ENCODE results near the gene CHD9. TPM values are rescaled to one million over a fixed set of nuclear protein-coding genes. Genes with fewer than 3 reads are reported as not detected.

Gene CHD9
- polyA plus RNA-seq, 3 donors, result 15.8 to 26.1 (median 22.5) TPM

DNA sequence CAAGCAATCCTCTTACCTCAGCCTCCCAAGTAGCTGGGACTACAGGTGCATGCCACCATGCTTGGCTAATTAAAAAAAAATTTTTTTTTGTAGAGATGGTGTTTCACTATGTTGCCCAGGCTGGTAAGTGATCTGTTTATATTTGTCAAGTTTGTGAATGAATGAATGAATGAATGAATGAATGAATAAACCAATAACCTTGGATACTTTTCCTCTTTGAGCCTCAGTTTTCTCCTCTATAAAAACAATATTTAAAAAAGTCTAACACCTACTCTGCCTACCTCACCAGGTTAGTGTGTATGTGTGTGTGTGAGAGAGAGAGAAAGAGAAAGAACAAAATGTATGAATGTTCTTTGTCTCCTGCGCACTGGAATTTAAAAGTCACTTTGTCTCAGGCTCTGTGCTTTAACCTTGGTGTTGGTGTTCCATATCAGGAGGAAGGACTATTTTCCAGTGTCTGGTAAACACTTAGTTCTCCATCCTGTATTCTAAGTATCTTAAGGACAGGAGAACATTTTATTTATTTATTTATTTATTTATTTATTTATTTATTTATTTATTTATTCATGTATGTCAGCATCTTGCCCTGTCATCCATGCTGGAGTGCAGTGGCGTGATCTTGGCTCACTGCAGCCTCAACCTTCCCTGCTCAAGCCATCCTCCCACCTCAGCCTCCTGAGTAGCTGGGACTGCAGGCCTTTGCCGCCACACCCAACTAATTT is 27.1 kb downstream of the CHD9 start:
- Mint-ChIP-seq H3K9me3 (no peaks in the 10 kb centered on the region), H3K4me3 (no peak overlapping the region), H3K4me1 (peaks cover 7% of the 10 kb centered on the region), H3K36me3 (peaks cover 5 to 14% of the 10 kb centered on the region in 2 donors), H3K27ac (no peak overlapping the region), H3K27me3 (ENCODE audit: low read depth in 3 of 3) (no peaks in the 10 kb centered on the region)
- H3K4me1 ChIP-seq (ENCODE audit: control insufficient read depth in 1 of 2, insufficient read depth in 2 of 2, low read length in 2 of 2), result peaks cover 8 to 10% of the 10 kb centered on the region in 2 donors
- H3K79me2 ChIP-seq (ENCODE audit: insufficient read depth, low read length), result no peaks in the 10 kb centered on the region
- WGBS (ENCODE audit: insufficient coverage), result no CpG with 5 or more reads among the region's 3 CpGs
- no peak overlapping the region for H2AFZ ChIP-seq (ENCODE audit: insufficient read depth, low read depth, low read length, poor library complexity, severe bottlenecking)
- no peak for DNase-seq
- intact Hi-C loops (cut with micrococcal nuclease), result no loop called here
- no peak overlapping the region for H3K9ac ChIP-seq (ENCODE audit: insufficient read depth, low read length, poor library complexity, severe bottlenecking)
- no peak overlapping the region for H3K27ac ChIP-seq (ENCODE audit: low read depth in 1 of 2, low read length in 2 of 2)
- TF ChIP-seq, protein P1, sequence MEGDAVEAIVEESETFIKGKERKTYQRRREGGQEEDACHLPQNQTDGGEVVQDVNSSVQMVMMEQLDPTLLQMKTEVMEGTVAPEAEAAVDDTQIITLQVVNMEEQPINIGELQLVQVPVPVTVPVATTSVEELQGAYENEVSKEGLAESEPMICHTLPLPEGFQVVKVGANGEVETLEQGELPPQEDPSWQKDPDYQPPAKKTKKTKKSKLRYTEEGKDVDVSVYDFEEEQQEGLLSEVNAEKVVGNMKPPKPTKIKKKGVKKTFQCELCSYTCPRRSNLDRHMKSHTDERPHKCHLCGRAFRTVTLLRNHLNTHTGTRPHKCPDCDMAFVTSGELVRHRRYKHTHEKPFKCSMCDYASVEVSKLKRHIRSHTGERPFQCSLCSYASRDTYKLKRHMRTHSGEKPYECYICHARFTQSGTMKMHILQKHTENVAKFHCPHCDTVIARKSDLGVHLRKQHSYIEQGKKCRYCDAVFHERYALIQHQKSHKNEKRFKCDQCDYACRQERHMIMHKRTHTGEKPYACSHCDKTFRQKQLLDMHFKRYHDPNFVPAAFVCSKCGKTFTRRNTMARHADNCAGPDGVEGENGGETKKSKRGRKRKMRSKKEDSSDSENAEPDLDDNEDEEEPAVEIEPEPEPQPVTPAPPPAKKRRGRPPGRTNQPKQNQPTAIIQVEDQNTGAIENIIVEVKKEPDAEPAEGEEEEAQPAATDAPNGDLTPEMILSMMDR (IDR thresholded peaks at IDR 0.05), result no peak
- no peak overlapping the region for H3K4me2 ChIP-seq (replicated peaks; ENCODE audit: extremely low read depth, low read length, poor library complexity, severe bottlenecking)
- peaks cover 5% of the 10 kb centered on the region for H4K20me1 ChIP-seq (ENCODE audit: insufficient read depth, low read length)
- H3K4me3 ChIP-seq (replicated peaks in 1 of 3; ENCODE audit: low read depth in 2 of 3, low read length in 3 of 3), result no peak overlapping the region
- H3K36me3 ChIP-seq (replicated peaks in 1 of 2; ENCODE audit: control insufficient read depth in 1 of 2, insufficient read depth in 2 of 2, low read length in 2 of 2), result no peaks in the 10 kb centered on the region
- H3K27me3 ChIP-seq (ENCODE audit: control insufficient read depth in 2 of 2, insufficient read depth in 2 of 2, low read length in 2 of 2), result no peaks in the 10 kb centered on the region
- no peaks in the 10 kb centered on the region for H3K9me3 ChIP-seq (replicated peaks in 1 of 2; ENCODE audit: control insufficient read depth in 1 of 2, insufficient read depth in 1 of 2, low read length in 2 of 2)

- no peak for DNase-seq
- peaks cover 5% of the 10 kb centered on the region for H4K20me1 ChIP-seq (ENCODE audit: insufficient read depth, low read length)
- TF ChIP-seq, protein P1 (IDR thresholded peaks at IDR 0.05), result no peak
- WGBS (ENCODE audit: insufficient coverage), result 85% methylated on average over 3 of the region's 4 CpGs
- Mint-ChIP-seq H3K4me3 (no peak overlapping the region), H3K27me3 (ENCODE audit: low read depth in 3 of 3) (no peaks in the 10 kb centered on the region), H3K9me3 (no peaks in the 10 kb centered on the region), H3K27ac (no peak overlapping the region), H3K4me1 (peaks cover 7% of the 10 kb centered on the region), H3K36me3 (peaks cover 5 to 13% of the 10 kb centered on the region in 2 donors)
- H3K27me3 ChIP-seq (ENCODE audit: control insufficient read depth in 2 of 2, insufficient read depth in 2 of 2, low read length in 2 of 2), result no peaks in the 10 kb centered on the region
- no peaks in the 10 kb centered on the region for H3K36me3 ChIP-seq (replicated peaks in 1 of 2; ENCODE audit: control insufficient read depth in 1 of 2, insufficient read depth in 2 of 2, low read length in 2 of 2)
- no peak overlapping the region for H2AFZ ChIP-seq (ENCODE audit: insufficient read depth, low read depth, low read length, poor library complexity, severe bottlenecking)
- no peaks in the 10 kb centered on the region for H3K79me2 ChIP-seq (ENCODE audit: insufficient read depth, low read length)
- H3K9ac ChIP-seq (ENCODE audit: insufficient read depth, low read length, poor library complexity, severe bottlenecking), result no peak overlapping the region
- no peaks in the 10 kb centered on the region for H3K9me3 ChIP-seq (replicated peaks in 1 of 2; ENCODE audit: control insufficient read depth in 1 of 2, insufficient read depth in 1 of 2, low read length in 2 of 2)
- no peak overlapping the region for H3K27ac ChIP-seq (ENCODE audit: low read depth in 1 of 2, low read length in 2 of 2)
- peaks cover 8 to 10% of the 10 kb centered on the region in 2 donors for H3K4me1 ChIP-seq (ENCODE audit: control insufficient read depth in 1 of 2, insufficient read depth in 2 of 2, low read length in 2 of 2)
- intact Hi-C loops (cut with micrococcal nuclease), result no loop called here
- H3K4me2 ChIP-seq (replicated peaks; ENCODE audit: extremely low read depth, low read length, poor library complexity, severe bottlenecking), result no peak overlapping the region
- no peak overlapping the region for H3K4me3 ChIP-seq (replicated peaks in 1 of 3; ENCODE audit: low read depth in 2 of 3, low read length in 3 of 3)
Measured at GRCh38 chr16:53082509-53082908, 27.7 kb downstream of the CHD9 start.
